Activated CD4-positive, CD25-positive, alpha-beta regulatory T cell treated with anti-CD3 and anti-CD28 coated beads, Interleukin-2, amount 50 U/mL, for 16 hours (primary cell): ENCODE results near the gene CAMSAP3.
"Not testable (repeated sequence)": the region's sequence is repeated elsewhere in the genome, so short reads cannot be mapped to it uniquely, and the experiment has no call there.

Experiments
- DNase-seq: peaks from one replicate; pipeline ENCODE4 v3.0.0-alpha.2; 2020; ENCODE audit warnings: low read depth, low spot score

The CAMSAP3 gene

GRCh38 chr19:7575434-7576040, 20.1 kb upstream of the CAMSAP3 start:
- DNase-seq, result no peak

- not testable (repeated sequence) for DNase-seq
Observed at GRCh38 chr19:7577422-7577821, 18.2 kb upstream of the CAMSAP3 start.

- no peak for DNase-seq
Observed at GRCh38 chr19:7578127-7578526, 17.5 kb upstream of the CAMSAP3 start.

DNA sequence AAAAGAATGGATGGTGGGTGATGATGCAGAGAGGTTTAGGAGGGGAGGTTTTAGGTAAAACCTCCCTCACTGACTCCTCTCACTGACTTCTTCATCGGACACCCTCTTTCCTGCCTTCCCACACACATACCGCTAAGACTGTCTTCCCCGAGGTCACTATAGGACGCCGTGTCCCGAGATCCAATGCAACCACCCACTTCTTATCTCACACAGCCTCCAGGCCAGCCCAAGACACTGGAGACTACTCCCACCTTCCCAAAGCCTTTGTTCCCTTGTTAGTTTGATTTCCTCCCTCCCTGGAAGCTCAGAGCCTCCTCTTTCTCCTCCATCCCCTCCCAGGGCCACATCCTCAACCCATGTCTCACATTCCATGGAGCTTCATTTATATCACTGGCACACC, 16.5 kb upstream of the CAMSAP3 start:
- no peak for DNase-seq

GRCh38 chr19:7582446-7582845, 13.2 kb upstream of the CAMSAP3 start:
- no peak for DNase-seq

DNA sequence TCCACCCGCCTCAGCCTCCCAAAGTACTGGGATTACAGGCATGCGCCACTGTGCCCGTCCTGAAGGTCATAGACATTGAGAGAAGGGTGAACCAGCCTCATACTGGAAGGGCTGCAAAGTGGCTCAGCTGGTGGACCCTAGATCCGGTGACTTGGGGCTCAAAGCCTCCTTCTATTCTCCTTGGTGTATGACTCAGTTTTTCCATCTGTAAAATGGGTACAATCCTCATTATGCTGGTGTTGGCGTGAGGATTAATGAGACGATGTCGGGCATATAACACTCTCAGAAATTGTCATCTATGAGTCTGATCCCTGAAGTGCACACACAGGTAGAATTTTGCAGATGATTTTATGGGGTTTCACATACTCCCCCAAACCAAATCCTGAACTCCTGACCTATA, 5.8 kb upstream of the CAMSAP3 start:
- DNase-seq, result no peak

GRCh38 chr19:7590256-7590655, 5.4 kb upstream of the CAMSAP3 start:
- DNase-seq, result no peak

GRCh38 chr19:7596211-7596937, 711 bp downstream of the CAMSAP3 start:
- DNase-seq, result no peak

GRCh38 chr19:7597689-7598088, 2.0 kb downstream of the CAMSAP3 start:
- no peak for DNase-seq

- DNase-seq, result no peak
Observed at GRCh38 chr19:7598180-7598579, 2.5 kb downstream of the CAMSAP3 start.

DNA sequence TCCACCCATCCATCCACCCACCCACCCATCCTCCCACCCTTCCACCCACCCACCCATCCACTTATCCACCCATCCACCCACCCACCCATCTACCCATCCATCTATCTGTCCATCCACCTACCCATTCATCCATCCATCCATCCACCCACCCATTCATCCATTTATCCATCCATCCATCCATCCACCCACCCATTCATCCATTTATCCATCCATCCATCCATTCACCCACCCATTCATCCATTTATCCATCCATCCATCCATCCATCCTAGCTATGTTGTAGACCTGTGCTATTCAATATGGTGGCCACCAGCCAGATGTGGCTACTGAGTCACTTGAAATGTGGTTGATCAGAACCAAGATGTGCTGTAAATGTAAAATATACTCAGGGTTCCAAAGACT, 5.1 kb downstream of the CAMSAP3 start:
- no peak for DNase-seq

DNA sequence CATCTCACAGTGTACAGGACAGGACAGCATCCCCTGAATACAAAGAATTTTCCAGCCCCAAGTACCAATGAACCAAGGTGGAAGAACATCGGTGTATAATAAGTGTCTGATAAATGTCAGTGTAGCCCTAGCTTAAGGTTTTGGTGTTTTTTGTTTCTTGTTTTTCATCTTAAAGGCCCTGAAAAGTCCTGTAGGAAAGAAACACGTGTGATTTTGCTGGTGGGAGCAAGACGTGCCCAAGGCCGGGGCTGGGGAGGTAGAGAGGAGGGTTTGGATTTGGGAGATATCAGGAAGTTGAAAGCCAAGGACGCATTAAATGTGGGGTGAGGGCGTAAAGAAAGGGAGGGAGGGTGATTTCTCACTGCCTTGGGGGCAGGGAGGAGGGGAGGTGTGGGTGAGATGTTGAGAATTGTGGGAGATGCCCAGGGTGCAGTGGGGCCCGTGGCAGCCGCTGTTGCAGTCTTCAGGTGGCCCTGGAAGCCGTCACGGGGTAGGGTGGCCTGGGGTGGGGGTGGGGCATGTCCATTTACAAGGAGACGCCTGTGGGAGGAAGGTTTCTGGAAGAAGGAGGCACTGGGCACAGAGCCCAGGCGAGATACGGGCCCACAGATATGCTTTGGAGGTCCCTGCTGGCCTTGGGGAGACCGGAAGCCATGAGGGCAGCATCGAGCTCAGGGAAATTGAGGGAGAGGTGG, 6.7 kb downstream of the CAMSAP3 start:
- DNase-seq, result no peak

DNA sequence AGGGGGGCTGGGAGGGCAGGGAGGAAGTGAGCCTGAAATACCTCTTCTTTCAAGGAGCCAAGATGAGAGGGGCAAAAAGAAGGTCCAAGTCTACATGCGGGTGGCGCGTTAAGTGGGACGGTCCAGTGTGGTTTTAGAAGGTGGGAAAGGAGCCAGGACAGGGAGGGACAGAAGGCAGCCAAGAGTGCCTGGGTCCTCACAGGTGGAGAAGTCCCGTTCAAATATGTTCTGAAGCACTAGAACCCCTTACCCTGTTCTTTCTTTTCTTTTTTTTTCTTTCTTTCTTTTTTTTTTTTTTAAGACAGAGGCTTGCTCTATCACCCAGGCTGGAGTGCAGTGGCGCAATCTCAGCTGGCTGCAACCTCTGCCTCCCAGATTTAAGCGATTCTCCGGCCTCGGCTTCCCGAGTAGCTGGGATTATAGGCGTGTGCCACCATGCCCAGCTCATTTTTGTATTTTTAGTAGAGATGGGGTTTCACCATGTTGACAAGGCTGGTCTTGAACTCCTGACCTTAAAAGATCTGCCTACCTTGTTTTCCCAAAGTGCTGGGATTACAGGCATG, 7.4 kb downstream of the CAMSAP3 start:
- no peak for DNase-seq

- DNase-seq, result no peak
Observed at GRCh38 chr19:7603919-7604318, 8.3 kb downstream of the CAMSAP3 start.

DNA sequence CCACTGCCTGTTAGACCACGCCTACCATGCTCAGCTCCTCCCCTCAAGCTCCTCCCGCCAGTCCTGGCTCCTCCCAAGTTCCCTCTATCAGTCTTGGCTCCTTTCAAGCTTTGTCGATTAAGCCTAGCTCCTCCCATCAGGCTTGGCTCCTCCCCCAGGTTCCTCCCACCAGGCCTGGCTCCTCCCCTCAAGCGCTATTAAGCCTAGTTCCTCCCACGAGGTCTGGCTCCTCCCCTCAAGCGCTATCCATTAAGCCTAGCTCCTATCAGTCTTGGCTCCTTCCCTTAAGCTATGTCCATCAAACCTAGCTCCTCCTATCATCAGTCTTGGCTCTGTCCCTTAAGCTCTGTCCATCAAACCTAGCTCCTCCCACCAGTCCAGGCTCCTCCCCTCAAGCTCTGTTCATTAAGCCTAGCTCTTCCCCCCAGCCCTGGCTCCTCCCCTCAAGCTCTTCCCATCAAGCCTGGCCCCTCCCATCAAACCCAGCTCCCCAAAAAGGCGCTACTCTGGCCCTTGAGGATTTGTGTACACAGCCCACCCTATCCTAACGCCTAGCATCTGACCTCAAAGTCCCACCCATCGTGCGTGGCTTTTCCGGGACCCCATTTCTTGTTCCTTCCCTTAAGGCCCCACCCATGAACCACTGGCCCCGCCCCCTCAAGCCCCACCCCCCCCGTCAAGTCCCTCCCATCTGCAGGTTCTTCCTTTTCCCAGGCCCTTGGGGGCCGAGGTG, 10.0 kb downstream of the CAMSAP3 start:
- DNase-seq, result no peak

DNA sequence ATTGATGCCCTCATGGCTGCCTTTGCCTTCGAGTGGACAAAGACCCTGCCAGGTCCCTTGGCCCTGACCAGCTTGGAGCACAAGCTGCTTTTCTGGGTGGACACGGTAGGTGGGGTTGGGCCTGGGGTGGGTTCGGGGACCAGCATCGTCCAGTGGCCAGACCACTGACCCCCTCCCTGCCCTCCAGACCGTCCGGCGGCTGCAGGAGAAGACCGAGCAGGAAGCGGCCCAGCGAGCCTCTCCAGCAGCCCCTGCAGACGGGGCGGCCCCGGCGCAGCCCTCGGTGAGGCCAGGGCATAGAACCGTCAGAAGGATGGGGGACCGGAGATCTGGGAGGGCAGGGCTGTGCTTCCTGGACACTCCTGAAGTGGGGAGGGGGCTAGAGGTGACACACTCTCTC, 10.6 kb downstream of the CAMSAP3 start:
- no peak for DNase-seq

- DNase-seq, result no peak
Observed at GRCh38 chr19:7607212-7607873, 11.7 kb downstream of the CAMSAP3 start.

DNA sequence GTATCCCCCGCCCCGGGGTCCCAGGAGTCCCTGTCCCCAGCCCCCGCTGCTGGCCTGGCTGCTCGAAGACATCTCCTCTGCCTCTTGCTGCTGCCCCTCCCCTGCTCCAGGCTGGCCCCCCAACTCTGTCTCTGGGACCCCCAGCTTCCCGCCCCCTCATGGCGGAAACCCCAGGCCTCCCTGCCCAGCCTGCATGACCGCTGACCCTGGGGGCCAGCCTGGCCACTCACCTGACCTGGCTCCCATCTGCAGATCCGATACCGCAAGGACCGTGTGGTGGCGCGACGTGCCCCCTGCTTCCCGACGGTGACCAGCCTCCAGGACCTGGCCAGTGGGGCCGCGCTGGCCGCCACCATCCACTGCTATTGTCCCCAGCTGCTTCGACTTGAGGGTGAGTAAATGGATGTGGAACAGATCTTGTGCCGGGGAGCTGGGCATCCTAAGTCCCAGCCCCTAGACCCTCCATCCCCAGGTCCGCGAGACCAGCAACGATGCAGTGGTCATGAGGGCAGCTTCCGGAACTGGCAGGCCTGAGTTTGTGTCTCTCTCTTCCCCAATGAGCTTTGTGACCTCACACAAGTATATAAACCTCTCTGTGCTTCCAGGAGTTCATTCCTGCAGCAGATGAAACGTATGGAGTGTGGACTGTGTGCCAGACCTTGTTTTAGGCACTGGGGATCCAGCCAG, 12.4 kb downstream of the CAMSAP3 start:
- no peak for DNase-seq

DNA sequence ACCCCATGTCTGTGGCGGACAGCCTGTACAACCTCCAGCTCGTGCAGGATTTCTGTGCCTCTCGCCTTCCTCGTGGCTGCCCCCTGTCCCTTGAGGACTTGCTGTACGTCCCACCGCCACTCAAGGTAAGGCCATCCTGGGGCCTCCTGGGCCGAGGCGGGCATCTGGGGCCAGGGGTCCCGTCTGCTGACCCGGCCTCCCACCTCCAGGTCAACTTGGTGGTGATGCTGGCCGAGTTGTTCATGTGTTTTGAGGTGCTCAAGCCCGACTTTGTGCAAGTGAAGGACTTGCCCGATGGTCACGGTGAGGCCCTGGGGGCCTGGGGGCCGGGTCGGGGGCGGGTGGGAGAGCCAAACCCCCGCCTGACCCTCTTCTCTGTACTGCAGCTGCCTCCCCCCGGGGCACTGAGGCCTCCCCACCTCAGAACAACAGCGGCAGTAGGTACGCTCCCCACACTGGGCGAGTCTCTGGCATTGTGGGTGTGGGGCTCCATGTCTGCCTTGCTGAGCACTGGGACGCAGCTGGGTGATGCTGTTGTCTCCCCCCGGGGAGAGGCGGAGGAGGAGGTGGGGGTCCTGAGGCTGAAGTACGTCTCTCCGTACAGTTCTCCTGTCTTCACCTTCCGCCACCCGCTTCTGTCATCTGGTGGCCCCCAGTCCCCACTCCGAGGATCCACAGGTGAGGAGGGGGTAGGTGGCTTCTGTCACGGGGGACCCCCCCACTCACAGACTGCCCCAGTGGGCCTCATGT, 15.0 kb downstream of the CAMSAP3 start:
- no peak for DNase-seq
